Stimulated activated CD8-positive, alpha-beta memory T cell treated with anti-CD3 and anti-CD28 coated beads, Interleukin-2, amount 100 ng/mL, for 1 hour (primary cell): ENCODE measurements around the gene TTC28.
"Not testable (repeated sequence)": the region's sequence is repeated elsewhere in the genome, so short reads cannot be mapped to it uniquely, and the experiment has no call there.

Experiments
- DNase-seq, 2 donors: peaks; one replicate each; pipeline ENCODE4 v3.0.0-alpha.2; 2020; ENCODE audit warnings: low read depth in 2 of 2

Gene TTC28

DNA sequence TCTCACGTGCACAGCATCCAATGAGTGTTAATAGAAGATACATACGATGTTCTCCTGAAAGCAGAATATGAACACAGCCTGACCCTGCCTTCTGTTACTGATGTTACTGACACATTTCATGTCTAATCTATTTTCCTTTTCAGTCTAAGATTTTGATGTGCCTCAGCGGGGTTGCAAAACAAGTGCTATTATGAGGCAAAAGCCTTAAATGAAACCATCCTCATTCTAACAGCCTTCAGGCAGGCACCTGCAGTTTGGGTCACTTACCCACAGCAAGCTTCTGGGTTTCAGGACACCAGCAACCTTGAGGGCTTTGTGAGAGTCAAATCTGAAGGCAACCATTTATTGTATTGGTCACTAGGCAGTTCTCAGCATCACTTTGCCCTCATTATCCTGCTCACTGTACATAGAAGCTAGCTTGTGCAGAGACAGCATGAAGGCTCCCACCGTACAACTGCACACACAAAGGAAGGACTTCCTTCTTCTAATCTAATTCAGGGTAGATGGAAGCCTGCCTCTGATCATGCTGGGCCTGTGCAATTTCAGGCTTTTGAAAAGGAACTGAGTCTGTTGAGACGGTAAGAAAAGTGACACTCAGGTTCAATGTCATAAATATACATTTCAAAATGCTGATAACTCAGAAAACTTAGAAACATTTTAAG, 577.4 kb downstream of the TTC28 start:
- DNase-seq: no peak

DNA sequence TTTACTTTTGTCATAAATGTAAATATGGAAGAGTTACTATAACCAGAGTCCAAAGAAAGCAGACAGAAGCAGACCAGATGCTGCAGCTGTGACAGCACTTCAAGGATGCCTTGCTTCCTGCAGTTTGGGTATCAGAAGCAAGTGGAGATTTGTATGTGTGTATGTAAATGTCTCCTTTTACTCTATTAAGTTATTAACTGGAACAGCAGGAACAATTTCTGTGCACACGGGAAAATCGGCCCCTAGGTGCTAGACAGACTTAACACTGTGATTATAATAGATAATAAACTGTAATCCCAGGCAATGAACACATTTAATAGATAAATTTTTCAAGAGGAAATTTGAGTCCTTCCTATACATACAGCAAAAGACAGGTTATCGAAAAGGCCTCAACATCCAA, 582.0 kb downstream of the TTC28 start:
- DNase-seq: no peak

DNA sequence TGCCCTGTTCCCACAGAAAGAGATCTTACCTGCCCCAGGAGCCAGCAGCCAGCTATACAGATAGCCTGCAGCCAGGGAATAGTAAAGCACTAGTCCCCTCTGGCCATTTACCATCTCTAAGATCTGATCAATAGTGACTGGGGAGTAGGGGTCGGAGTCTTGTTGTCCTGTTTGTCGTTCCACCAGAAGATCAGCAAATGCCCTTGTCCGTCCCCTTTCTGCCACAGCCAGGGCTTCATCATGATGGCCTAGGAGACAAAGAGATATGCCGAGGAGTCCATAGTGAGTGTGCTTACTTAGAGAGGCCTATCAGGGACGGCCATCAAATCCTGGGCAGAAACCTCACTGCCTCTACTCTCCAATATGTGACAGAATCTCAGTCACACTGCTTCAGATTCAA, 583.5 kb downstream of the TTC28 start:
- DNase-seq: no peak

DNA sequence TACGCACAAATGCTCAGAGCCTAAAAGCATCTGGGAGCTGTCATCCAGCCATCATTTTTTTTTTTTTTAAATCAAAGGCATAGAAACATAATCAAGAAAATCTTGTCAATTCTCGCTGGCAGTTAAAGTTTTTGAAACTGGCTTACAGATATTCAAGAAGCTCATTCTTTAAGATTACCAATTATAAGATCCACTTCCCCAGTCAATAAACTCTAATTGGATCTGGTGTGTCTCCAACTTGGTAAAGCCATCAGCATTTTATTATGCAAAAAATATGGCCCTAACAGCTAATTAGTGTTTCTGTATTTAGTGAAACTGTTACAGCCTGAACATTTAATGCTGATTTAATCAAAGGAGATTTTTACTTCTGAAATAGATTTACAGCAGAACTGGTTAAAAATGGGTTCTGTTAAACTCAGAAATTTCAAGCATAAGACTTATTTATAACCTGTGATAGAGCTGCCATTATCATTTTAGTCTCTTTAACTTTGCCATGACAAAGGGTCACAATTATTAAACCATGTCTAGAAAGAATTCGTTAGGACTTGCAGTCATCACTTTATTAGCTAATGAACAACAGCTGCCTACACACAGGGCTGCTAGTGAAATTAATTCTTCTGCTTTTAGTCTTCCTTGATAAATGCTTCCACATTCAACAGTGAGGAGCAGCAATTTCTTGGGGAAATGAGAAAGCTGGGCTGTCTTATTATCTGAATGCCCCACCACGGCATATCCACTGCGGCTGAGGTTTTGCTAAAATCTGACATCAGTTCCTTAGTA, 584.1 kb downstream of the TTC28 start:
- no peak for DNase-seq

DNA sequence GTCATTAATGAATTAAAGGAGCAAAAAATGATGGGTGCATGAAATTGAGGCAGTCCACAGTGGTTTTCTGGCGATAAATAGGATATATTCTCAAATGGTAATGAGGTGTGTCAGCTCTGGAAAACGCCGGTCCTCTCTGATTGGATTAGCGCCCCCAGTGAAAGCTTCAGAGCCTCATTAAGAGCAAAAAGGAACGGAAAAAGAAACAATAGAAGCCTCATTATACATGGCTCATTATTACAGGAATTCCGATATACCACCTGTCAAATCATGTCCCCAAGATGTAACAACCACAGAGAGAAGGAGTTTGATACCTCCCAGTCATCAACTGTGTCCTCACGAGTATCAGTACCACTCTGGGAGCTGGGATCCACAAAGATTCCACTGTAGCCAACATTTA, 584.9 kb downstream of the TTC28 start:
- no peak for DNase-seq

DNA sequence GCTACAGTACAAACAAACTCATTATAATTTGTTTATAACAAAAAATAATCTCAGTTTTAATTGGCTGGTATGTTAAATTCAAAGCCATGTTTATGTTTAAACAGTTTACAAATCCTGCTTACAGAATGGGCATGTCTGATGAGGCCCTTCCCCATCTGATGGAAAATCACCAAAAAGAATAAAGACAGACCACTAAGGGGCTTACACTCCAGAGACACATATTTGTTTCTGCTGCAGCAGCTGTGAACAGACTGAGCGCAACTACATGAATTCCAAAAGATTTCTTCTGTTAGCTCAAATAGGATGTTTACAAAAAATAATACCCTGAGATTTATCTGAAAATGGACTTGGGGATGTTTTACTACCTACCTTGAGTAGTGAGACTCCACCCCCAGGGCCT, 585.9 kb downstream of the TTC28 start:
- DNase-seq: no peak

DNA sequence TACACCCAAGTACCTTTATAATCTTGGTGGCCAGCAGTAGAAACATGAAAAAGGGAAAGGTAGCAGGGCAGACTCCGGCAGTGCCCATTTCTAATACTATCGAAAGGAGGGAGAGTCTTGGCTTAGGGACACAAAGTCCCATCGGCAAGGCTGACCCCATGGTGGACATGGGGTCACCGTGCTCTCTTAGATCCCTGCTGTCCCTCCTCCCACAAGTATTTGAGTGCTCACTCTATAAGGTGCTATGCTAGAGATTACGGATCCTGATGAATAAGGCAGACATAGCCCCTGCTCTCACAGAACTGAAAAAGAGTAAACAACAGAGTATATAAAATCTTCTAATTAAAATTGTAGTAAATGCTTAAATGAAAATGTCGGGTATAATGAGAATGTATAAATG, 588.2 kb downstream of the TTC28 start:
- no peak for DNase-seq

DNA sequence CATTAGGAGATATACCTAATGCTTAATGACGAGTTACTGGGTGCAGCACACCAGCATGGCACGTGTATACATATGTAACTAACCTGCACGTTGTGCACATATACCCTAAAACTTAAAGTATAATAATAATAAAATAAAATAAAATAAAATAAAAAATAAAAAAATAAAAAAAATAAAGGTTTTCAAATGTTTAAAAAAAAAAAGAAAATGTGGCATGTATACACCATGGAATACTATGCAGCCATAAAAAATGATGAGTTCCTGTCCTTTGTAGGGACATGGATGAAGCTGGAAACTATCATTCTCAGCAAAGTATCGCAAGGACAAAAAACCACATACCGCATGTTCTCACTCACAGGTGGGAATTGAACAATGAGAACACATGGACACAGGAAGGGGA, 590.1 kb downstream of the TTC28 start:
- DNase-seq: not testable (repeated sequence)

DNA sequence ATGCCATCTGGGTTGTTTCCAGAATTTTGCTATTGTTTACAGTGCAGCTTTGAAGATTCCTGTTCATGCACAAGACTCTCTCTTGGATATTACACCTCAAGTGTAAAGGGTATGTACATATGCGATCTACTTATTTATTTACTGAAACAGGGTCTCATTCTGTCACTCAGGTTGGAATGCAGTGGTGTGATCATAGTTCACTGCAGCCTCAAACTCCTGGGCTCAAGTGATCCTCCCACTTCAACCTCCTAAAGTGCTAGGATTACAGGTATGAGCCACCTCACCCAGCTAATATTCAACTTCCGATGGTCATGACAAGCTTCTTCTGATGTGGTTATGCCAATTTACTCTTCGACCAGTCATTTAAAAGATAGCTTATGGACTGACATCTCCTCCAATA, 602.5 kb downstream of the TTC28 start:
- DNase-seq: no peak

DNA sequence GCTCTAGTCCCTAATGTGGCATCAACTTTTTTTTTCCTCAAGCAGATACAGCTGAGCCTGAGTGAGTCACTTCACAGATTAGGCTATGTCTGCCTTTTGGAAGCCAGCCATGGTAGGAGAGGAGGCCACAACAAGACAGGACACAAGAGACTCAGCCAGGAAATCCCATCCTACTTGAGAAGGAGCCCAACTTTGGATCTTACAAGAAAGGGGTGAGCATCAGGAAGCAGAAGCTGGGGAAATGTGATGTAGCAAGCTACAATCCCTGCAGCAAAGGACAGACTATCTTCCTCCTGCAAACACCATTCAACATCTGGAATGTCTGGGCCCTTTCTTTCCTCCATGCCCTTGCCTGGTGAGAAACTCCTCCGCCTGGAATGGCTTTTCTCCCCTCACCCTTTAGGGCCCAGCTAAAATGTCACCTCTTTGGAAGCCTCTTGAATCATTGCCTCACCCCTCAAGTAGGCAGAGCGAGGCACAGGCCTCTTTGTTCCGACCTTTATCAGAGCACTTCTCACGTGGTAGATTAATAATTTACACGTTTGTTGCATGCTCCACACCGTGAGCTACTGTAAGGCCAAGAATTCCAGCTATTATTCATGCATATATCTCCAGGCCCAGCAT, 604.2 kb downstream of the TTC28 start:
- DNase-seq: no peak

DNA sequence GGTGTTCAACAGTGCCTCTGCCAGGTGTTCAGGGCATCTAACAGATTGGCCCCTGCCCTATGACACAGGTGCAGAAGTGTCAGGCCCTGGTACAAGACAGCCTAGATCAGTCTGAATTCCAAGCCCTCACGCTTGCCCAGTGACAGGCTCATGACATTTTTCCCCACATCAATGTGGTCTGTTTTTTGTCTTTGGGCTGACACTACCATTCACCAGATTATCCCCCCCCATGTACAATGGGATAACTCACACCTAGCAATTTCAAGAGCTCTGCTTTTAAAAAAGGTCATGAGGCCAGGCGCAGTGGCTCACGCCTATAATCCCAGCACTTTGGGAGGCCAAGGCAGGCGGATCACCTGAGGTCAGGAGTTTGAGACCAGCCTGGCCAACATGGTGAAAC, 605.1 kb downstream of the TTC28 start:
- DNase-seq: no peak

DNA sequence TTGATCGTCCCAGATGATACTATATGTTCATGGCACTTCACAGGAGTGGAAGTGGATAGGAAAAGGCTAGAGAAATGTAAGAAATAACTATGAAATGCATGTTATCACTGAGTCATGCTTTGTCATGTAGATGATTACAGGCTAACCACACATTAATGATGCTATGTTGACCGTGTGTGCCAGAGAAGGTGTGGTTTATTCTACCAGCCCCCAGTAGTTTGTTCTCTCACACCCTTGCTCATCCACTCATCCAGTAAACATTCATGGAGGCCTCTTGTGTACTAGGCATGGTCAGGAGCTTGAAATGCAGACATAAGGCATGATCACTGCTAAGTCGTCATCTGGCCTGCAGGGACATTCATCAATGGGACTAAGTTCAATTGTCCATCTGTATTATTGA, 607.6 kb downstream of the TTC28 start:
- DNase-seq: no peak

DNA sequence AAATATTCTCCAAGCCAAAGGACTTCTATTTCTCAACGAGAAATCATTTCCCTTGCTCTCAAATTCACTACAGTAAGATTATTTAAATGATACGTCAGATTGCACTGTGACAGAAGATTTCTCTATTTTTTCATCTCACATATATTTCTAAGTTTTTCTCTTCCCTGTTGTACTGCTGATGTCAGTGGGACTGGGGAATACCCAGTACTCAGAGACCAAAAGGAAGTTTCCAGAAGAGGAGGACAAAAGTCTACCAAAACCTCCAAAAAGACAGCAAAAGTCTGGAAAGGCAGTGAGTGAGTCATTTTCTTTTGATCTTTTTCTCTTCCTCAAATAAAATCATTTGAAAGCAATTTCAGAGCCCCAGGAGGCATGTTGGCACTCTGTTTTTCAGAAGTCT, 610.8 kb downstream of the TTC28 start:
- DNase-seq: no peak

DNA sequence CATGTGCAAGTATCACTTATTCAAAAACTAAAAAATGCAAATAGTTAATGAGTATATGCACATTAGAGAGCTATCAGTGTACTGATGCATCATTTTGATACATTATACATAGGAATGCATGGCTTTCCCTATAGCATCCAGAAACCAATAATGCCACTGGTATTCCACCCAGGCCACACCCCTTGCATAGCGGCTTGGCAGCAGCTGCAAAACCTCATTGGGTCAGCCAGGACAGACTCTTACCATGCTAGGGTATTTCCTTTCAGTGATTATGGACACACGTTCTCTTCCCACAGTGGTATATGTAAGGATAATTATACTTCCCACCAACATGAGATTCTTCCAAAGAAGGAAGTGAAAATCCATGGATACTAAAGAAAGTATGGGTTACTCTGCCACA, 614.7 kb downstream of the TTC28 start:
- DNase-seq: no peak

DNA sequence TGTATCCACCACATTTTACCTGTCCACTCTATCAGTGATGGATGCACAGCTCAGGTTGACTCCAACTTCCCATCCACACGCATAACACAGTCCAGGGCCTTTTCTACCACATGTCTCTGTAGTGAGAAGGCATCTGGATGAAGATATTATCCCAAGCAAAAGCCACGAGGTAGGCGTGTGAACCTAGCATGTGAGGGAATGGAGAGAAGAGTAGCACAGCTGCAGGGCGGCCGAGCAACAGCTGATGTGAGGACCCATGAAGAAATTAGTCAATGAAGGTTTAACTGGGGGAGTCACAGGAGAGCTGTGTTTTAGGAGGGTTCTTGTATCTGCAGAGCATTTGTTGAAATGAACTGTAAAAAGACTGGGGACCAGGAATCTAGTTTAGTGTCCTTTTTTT, 616.0 kb downstream of the TTC28 start:
- DNase-seq: no peak

DNA sequence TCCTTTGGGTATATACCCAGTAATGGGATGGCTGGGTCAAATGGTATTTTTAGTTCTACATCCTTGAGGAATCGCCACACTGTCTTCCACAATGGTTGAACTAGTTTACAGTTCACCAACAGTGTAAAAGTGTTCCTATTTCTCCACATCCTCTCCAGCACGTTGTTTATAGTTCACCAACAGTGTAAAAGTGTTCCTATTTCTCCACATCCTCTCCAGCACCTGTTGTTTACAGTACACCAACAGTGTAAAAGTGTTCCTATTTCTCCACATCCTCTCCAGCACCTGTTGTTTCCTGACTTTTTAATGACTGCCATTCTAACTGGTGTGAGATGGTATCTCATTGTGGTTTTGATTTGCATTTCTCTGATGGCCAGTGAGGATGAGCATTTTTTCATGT, 619.0 kb downstream of the TTC28 start:
- not testable (repeated sequence) for DNase-seq

DNA sequence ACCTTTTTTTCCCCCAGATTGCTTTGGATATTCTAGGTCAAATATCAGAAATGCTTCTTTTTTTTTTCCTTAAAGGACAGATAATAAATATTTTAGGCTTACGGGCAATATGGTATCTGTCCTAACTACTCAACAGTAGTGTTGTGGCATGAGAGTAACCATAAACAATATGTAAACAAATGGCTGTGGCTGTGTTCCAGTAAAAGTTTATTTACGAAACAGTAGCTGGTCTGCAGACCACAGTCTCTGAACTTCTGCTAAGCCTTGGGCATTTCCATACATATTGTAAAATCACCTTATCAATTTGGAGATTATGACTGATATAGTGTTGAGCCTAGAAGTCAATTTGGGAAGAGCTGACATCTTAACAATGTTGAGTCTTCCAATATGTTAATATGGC, 621.6 kb downstream of the TTC28 start:
- no peak for DNase-seq

DNA sequence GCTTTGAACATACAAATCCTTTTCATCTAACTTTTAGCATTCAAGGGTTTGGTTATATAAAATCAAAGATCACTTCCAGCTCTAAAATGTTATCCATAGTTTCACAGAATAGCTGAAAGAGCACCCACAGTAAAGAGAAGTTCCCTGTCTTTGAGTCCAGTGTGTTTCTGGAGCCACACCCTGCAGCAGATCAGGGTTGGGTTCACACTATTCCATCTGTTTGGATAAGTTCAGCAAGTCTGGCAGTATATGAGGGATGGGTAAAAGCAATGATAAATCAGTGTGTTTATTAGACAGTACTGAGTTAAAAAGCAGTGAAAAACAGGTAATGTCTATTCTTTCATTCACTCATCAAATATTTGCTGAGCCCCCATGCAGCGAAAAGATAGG, 624.8 kb downstream of the TTC28 start:
- no peak for DNase-seq

DNA sequence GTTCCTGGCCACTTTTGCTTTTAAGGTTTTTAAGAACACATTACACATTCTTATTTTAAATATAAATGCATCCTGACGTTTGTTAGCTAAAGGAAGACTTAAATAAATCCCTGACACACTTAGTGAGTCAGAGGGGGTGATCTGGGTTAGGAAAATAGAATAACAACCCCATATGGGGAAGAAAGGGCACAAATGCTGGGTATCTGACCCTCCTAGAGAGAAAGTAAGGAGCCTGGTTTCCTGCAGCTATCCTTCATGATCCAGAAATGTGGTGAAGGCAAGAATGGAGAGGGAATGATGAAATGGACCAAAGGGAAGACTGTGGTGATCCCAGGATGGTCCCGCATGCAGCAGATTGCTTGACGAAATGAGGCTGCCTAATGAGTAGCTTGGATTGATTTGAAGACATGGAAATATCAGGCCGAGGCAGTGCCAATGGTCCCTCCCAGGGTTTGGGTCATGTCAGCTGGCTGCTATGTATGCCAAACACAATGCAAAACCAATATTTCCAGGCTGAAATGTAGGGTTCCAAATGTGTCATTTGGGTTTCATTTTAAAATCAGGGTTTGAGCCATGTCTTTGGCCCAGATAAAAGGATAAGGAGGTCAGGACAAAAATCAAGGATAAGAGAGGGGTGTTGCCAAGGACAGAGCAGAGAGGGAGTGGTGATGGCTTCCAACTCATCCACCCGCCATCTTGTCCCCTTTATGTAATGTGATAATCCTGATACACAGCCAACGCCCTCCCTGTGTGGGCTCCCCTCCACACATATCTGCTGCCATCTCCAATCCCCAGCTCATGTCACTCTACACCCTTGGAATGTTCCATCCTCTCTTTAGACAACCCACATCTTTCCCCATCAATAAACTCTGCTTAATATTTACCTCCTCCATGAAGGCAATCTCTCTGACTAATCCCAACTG, 625.5 kb downstream of the TTC28 start:
- DNase-seq: no peak

DNA sequence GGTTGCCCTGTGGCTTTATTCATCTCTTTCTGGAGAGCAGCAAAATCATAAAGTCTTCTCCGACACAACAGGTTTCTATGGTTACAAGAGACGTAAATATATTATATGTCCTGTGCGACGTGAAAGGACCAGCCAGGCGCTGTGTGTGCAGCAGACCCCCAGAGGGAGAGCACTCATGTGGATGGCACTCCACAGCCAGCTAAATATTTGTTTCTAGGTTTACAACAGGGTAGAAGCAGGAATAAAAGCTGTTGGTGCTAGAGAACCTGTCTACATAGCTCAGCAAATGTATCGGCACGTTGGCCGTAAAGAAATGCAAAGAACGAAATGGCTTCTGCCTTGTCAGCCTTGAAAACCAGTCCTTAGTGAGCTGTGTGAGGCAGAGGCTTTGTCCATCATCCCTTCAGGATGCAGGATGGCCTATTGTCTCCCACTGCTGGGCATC, 626.8 kb downstream of the TTC28 start:
- DNase-seq: no peak

DNA sequence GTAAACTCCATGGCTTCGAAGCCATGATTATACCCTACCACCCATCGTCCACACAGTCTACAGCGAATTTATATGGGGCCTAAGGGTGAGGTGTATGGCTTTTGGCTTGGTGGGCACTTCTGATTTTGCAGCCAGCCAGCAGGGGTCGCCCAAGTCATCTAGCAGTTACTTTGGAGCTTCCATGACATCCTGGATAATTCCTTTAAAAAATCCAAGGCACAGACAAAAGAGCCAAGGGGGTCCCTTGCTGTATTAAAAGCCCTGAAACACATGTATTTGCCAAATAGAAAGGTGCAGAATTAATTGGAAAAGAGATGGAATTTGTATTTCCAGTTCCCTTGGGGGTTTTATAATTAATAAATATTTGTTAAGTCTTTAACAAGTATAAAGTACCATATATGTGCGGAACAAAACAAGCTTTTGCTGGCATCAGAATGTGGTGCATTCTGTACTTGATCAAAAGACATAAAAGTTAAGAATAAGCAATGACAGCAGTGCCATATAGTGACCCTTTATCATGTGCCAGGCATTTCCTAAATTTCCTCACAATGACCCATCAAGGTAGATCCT, 627.8 kb downstream of the TTC28 start:
- no peak for DNase-seq
